HEK293T (cell line): Measurements from ENCODE around the gene CDPF1.

Source experiments
- ARNT ChIP-seq: fragments of 450-650 bp; IDR thresholded peaks from 2 replicates; pipeline ENCODE4 v1.6.1; 2017; ENCODE audit warnings: mild to moderate bottlenecking
- BHLHE40 ChIP-seq: fragments of 450-650 bp; IDR thresholded peaks from 2 replicates; pipeline ENCODE4 v1.6.1; 2016; ENCODE audit warnings: mild to moderate bottlenecking, moderate library complexity, borderline replicate concordance
- ELF4 ChIP-seq: fragments of 450-650 bp; IDR thresholded peaks from 2 replicates; pipeline ENCODE4 v1.6.1; 2017; ENCODE audit warnings: antibody characterized with exemption
- FOXK2 ChIP-seq: fragments of 450-650 bp; IDR thresholded peaks from 2 replicates; pipeline ENCODE4 v1.6.1; 2016; ENCODE audit warnings: mild to moderate bottlenecking
- FOXM1 ChIP-seq: fragments of 450-650 bp; IDR thresholded peaks from 2 replicates; pipeline ENCODE4 v1.6.1; 2017; ENCODE audit warnings: mild to moderate bottlenecking, borderline replicate concordance
- HDGF ChIP-seq: fragments of 450-650 bp; IDR thresholded peaks from 2 replicates; pipeline ENCODE4 v1.6.1; 2017; ENCODE audit warnings: antibody characterized with exemption, borderline replicate concordance
- L3MBTL2 ChIP-seq: fragments of 450-650 bp; conservative IDR thresholded peaks from 2 replicates; pipeline ENCODE4 v1.6.1; 2016; ENCODE audit warnings: mild to moderate bottlenecking
- NFRKB ChIP-seq: fragments of 450-650 bp; IDR thresholded peaks from 2 replicates; pipeline ENCODE4 v1.6.1; 2016; ENCODE audit warnings: mild to moderate bottlenecking, moderate library complexity
- SP1 ChIP-seq: fragments of 450-650 bp; IDR thresholded peaks from 2 replicates; pipeline ENCODE4 v1.6.1; 2017
- SUZ12 ChIP-seq: fragments of 450-650 bp; IDR thresholded peaks from 2 replicates; pipeline ENCODE4 v1.6.1; 2016; ENCODE audit warnings: mild to moderate bottlenecking
- ZNF384 ChIP-seq: fragments of 450-650 bp; IDR thresholded peaks from 2 replicates; pipeline ENCODE4 v1.6.1; 2016
- TF ChIP-seq, protein P1 (sequence below): fragments of 450-650 bp; IDR thresholded peaks from 2 replicates; pipeline ENCODE4 v1.6.1; 2016

DNA sequence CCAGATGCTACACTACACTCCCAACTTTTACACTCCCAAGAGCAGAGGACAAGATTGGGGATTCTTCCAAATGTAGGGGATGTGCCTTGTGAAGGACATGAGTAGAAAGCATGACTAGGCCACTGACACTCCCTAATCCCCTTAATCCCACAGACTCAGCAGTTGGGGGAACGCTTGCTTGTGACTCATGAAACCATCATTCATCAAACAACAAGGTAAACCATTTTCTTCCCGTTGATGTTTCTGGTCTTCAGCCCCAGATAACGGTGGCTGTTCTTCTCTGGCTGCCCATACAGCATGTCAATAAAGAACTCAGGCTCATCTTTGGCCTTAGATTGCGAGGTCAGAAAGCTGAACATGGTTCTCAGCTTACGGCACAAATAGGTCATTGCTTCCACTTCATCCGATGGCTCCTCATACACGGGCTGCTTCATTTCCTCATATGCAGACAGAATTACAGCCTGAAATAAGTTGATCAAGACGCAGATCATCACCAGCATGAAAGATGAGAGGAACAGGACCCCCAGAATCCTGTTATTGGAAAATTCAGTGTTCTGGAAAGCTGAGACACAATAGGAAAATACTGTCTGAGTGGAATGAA, 6.4 kb upstream of the CDPF1 start:
- TF ChIP-seq HDGF (no peak), SUZ12 (no peak), FOXM1 (no peak), SP1 (no peak), NFRKB (no peak), FOXK2 (no peak), ZNF384 (no peak), ARNT (no peak), BHLHE40 (no peak), ELF4 (no peak), L3MBTL2 (no peak)
- TF ChIP-seq, protein P1, sequence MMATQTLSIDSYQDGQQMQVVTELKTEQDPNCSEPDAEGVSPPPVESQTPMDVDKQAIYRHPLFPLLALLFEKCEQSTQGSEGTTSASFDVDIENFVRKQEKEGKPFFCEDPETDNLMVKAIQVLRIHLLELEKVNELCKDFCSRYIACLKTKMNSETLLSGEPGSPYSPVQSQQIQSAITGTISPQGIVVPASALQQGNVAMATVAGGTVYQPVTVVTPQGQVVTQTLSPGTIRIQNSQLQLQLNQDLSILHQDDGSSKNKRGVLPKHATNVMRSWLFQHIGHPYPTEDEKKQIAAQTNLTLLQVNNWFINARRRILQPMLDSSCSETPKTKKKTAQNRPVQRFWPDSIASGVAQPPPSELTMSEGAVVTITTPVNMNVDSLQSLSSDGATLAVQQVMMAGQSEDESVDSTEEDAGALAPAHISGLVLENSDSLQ: no peak
